C4-2B (cell line): Measurements from ENCODE around the gene IKZF2.

Experiments
- H3K27ac ChIP-seq: fragments of 450-650 bp; 2 replicates; pipeline ENCODE4 v1.5.1; 2017
- ZFX ChIP-seq: fragments of 450-650 bp; IDR thresholded peaks from 2 replicates; pipeline ENCODE4 v1.6.1; 2017
- TF ChIP-seq, protein P1 (sequence below): fragments of 450-650 bp; conservative IDR thresholded peaks from 2 replicates; pipeline ENCODE4 v1.5.1; 2017; ENCODE audit warnings: mild to moderate bottlenecking

The IKZF2 gene

DNA sequence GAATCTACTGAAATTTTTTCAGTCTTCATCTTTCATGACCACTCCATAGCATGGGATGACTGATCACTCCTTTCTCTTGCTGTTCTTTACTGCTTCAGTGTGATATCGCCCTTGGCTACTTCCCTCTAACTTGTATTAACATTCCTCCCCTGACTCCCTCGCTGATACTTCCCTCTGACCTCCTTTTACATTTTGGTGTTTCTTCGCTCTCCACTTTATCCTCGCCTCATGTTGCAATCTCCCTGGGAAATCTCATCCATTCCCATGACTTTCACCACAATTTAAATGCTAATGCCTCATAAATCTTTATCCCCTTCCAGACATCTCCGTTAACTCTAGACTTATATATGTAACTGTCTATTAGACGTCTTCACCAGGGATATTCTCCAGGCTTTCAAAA lies 167.3 kb downstream of the IKZF2 start:
- no peak overlapping the region for H3K27ac ChIP-seq
- no peak for TF ChIP-seq ZFX
- TF ChIP-seq, protein P1, sequence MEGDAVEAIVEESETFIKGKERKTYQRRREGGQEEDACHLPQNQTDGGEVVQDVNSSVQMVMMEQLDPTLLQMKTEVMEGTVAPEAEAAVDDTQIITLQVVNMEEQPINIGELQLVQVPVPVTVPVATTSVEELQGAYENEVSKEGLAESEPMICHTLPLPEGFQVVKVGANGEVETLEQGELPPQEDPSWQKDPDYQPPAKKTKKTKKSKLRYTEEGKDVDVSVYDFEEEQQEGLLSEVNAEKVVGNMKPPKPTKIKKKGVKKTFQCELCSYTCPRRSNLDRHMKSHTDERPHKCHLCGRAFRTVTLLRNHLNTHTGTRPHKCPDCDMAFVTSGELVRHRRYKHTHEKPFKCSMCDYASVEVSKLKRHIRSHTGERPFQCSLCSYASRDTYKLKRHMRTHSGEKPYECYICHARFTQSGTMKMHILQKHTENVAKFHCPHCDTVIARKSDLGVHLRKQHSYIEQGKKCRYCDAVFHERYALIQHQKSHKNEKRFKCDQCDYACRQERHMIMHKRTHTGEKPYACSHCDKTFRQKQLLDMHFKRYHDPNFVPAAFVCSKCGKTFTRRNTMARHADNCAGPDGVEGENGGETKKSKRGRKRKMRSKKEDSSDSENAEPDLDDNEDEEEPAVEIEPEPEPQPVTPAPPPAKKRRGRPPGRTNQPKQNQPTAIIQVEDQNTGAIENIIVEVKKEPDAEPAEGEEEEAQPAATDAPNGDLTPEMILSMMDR: no peak

DNA sequence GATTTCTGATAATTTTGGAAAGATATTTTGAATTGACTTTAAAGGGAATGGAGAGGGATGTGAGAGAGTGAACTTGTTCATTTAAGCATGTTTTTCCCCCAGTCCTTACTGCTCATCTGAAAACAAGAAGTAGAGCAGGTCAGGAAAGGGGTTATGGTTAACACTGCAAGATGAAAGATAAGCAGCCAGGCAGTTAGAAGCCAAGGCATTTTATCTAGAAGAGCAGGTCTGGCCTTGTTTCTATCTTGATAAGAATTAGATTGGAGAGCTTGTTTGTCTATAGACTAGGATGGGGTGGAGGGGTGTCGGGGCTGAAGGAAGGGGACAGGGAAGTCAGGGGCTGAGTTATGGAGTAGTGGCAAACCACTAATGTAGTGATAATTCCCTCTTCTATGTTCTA lies 171.6 kb downstream of the IKZF2 start:
- H3K27ac ChIP-seq: no peak overlapping the region
- TF ChIP-seq, protein P1: no peak
- TF ChIP-seq ZFX: no peak

DNA sequence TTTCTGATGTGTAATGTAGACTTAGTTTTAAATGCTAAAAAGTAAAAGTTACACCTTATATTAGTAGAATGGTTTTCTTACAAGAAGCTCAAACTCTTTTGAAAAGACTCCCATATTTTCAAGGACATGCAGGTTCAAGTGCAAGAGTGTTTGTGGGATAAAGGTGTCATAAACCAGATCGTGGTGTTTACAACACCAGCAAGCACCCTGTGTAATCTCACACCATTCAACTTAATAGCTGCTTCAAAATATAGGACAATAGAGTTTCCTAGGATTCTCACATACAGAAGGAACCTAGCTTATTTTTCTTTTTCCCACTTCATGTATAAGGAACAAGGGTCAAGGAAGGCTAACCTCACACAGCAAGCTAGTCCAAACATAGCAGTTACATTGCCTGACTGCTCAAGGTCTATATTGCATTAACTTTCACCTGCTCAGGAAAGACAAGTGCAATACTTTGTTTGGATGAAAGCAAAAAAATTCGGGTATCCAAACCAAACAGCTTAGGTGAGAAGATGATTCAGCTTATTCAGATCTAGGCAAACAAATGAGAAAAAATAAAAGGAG lies 172.3 kb downstream of the IKZF2 start:
- H3K27ac ChIP-seq: no peak overlapping the region

DNA sequence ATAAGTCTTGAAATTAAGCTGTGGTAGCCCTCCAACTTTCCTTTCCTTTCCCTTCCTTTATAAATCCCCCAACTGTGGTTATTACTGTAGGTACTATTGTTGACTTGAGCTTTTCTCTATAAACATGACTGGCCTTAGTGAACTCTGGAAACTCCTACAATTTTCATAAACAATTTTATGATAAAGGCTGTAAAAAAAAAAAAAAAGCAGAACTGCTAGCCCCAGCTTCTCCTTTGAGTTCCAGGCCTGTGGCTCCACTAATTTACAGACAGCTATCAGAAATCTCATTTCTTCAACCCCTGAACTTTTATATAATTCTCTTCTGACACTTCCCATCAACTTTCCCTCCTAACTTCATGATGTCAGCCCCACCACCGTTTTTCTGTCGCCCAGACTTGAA lies 174.3 kb downstream of the IKZF2 start:
- no peak for TF ChIP-seq ZFX
- TF ChIP-seq, protein P1: no peak
- no peak overlapping the region for H3K27ac ChIP-seq

More for the DNA sequence above, 172.3 kb downstream of the IKZF2 start:
- TF ChIP-seq, protein P1: no peak
- TF ChIP-seq ZFX: no peak

DNA sequence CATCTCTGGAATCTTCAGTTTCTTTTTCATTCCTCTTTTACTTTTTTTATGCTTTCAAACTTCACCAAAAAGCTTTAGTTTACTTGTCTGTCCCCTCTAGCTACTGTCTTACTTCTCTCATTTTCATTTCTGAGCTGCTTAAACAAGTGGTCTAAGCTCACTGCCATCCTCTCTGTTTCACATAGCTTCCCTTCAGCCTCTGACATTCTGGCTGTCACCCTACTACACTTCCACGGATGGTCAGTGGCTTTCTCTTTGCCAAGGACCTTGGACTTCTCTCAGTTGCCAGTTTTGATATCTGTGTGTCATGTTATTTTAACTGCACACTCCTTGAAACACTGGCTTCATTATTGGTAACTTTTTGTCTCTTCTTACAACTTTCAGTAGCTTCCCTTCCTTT lies 176.1 kb downstream of the IKZF2 start:
- H3K27ac ChIP-seq: no peak overlapping the region
- TF ChIP-seq, protein P1: no peak
- TF ChIP-seq ZFX: no peak

DNA sequence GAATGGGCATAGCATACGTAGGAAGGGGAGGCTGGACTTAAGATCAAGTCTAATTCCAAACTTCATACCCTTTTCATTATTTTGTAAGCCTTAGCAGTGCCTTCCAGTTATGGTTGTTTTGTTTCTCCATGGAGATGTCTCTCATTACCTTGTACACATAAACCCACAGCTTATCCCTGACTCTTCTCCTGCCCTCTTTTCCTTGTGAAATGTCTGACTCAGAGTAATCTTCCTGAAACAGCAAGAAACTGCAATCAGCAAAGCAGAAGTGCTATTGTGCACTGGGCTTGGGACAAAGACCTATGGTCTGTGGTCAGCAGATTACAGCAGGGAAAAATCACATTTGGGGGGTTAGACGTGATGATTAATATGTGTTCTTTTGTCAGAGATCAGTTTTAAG lies 176.7 kb downstream of the IKZF2 start:
- no peak overlapping the region for H3K27ac ChIP-seq
- TF ChIP-seq, protein P1: no peak
- no peak for TF ChIP-seq ZFX

DNA sequence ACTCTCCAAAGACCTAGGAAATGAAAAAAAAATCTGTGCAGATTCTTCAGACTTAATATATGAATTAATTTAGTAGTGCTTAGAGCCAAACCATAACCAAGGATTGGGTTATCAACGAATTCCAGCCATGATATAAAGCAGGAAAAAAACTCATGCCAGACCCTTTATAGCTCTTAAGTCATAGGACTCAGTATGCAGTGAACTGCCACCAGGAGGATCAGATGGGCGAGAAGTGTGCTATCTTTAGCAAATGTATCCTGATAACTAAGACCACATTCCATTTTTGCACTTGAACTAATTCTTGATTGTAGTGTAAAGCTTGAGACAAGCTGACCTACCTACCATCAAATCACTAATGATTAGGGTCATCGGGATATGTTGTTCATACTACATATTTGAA lies 178.1 kb downstream of the IKZF2 start:
- TF ChIP-seq, protein P1: no peak
- no peak for TF ChIP-seq ZFX
- no peak overlapping the region for H3K27ac ChIP-seq
